GM12865 (cell line): Measurements from ENCODE around the gene QKI.

Source experiments
- DNase-seq: peaks from one replicate; pipeline ENCODE4 v3.0.0; 2010; ENCODE audit warnings: low read depth
- H3K4me3 ChIP-seq: 2 replicates; pipeline ENCODE4 v1.5.1; 2011; ENCODE audit warnings: mild to moderate bottlenecking, low read depth, low read length, control low read depth
- CTCF ChIP-seq: IDR thresholded peaks from 2 replicates; pipeline ENCODE4 v1.5.1; 2011; ENCODE audit warnings: low read length, control low read depth, low read depth, inconsistent platforms; ENCODE audit not compliant: insufficient read depth; ENCODE audit errors: missing control alignments

QKI gene

GRCh38 chr6:163577404-163577803, 162.9 kb downstream of the QKI start:
- TF ChIP-seq CTCF, result no peak

GRCh38 chr6:163579111-163579879, 164.8 kb downstream of the QKI start:
- TF ChIP-seq CTCF, result no peak
- no peak for DNase-seq
- H3K4me3 ChIP-seq, result no peak overlapping the region

More at GRCh38 chr6:163577404-163577803, 162.9 kb downstream of the QKI start:
- H3K4me3 ChIP-seq, result no peak overlapping the region
- no peak for DNase-seq

GRCh38 chr6:163579880-163580295, 165.4 kb downstream of the QKI start:
- peak; percentile 7 for DNase-seq
- TF ChIP-seq CTCF, result no peak
- H3K4me3 ChIP-seq, result no peak overlapping the region

GRCh38 chr6:163580311-163581030, 166.0 kb downstream of the QKI start:
- no peak overlapping the region for H3K4me3 ChIP-seq
- DNase-seq, result no peak
- no peak for TF ChIP-seq CTCF

- TF ChIP-seq CTCF, result no peak
- H3K4me3 ChIP-seq, result no peak overlapping the region
- DNase-seq, result no peak
These were observed 169.0 kb downstream of the QKI start for GRCh38 chr6:163583558-163583957.

GRCh38 chr6:163585932-163586437, 171.5 kb downstream of the QKI start:
- no peak overlapping the region for H3K4me3 ChIP-seq
- no peak for TF ChIP-seq CTCF
- DNase-seq, result no peak
